SU-DHL-6 (cell line): ENCODE measurements around the gene PTPN20.
"Not testable (repeated sequence)": the region's sequence is repeated elsewhere in the genome, so short reads cannot be mapped to it uniquely, and the experiment has no call there.

Experiments
- H2AFZ ChIP-seq: fragments of 200-600 bp; sonication (generic); 2 replicates; pipeline ENCODE4 v1.6.1; 2014; ENCODE audit warnings: low read depth, mild to moderate bottlenecking, moderate library complexity, mixed read lengths, antibody characterized with exemption, low read length; ENCODE audit not compliant: severe bottlenecking
- H3F3A ChIP-seq: fragments of 200-600 bp; shearing (Covaris generic); 2 replicates; pipeline ENCODE4 v1.6.0; 2016; ENCODE audit warnings: antibody characterized with exemption, mild to moderate bottlenecking; ENCODE audit not compliant: insufficient read depth
- H3K27ac ChIP-seq: fragments of 200-600 bp; sonication (generic); 2 replicates; pipeline ENCODE4 v1.5.1; 2016; ENCODE audit warnings: low read depth, mild to moderate bottlenecking, low read length, moderate library complexity, mixed read lengths
- H3K27me3 ChIP-seq: fragments of 200-600 bp; sonication (generic), shearing (Covaris generic); 2 replicates; pipeline ENCODE4 v1.6.0; 2014; ENCODE audit warnings: mild to moderate bottlenecking, low read length
- H3K36me3 ChIP-seq: fragments of 200-600 bp; sonication (generic); 2 replicates; pipeline ENCODE4 v1.6.1; 2014; ENCODE audit warnings: mild to moderate bottlenecking, low read length, mixed read lengths
- H3K4me2 ChIP-seq: fragments of 300-600, 200-600 bp; shearing (Covaris generic), sonication (generic); 2 replicates; pipeline ENCODE4 v1.6.0; 2014; ENCODE audit warnings: low read length, low read depth, mild to moderate bottlenecking; ENCODE audit not compliant: poor library complexity, severe bottlenecking
- H3K4me3 ChIP-seq: fragments of 200-600 bp; sonication (generic); 2 replicates; pipeline ENCODE4 v1.5.1; 2014; ENCODE audit warnings: antibody characterized with exemption, low read length, mild to moderate bottlenecking, mixed read lengths; ENCODE audit not compliant: insufficient read depth, poor library complexity, severe bottlenecking
- H3K79me2 ChIP-seq: fragments of 200-600 bp; sonication (generic); 2 replicates; pipeline ENCODE4 v1.6.1; 2014; ENCODE audit warnings: mild to moderate bottlenecking, low read length, moderate library complexity; ENCODE audit not compliant: insufficient read depth
- H3K9ac ChIP-seq: fragments of 200-600 bp; sonication (generic); 2 replicates; pipeline ENCODE4 v1.7.0; 2014; ENCODE audit warnings: mild to moderate bottlenecking, low read length
- H3K9me2 ChIP-seq: fragments of 200-600 bp; sonication (generic); replicated peaks from 2 replicates; pipeline ENCODE4 v1.6.1; 2014; ENCODE audit warnings: low read length; ENCODE audit not compliant: insufficient read depth
- H3K9me3 ChIP-seq: fragments of 200-600 bp; sonication (generic); 2 replicates; pipeline ENCODE4 v1.6.1; 2014; ENCODE audit warnings: low read length, mixed read lengths; ENCODE audit not compliant: insufficient read depth
- H4K20me1 ChIP-seq: fragments of 200-600 bp; sonication (generic); 2 replicates; pipeline ENCODE4 v1.6.1; 2014; ENCODE audit warnings: low read depth, mild to moderate bottlenecking, antibody characterized with exemption, low read length, moderate library complexity, mixed read lengths

The PTPN20 gene

GRCh38 chr10:46928810-46929209 is 17.6 kb downstream of the PTPN20 start:
- H3F3A ChIP-seq, H3K36me3 ChIP-seq, H3K9ac ChIP-seq, H3K4me2 ChIP-seq, H3K9me3 ChIP-seq, H4K20me1 ChIP-seq, H3K4me3 ChIP-seq, H3K79me2 ChIP-seq, H3K27me3 ChIP-seq, H3K9me2 ChIP-seq, H2AFZ ChIP-seq, H3K27ac ChIP-seq: not testable (repeated sequence)

- H3K4me3 ChIP-seq, H3K9ac ChIP-seq, H2AFZ ChIP-seq, H4K20me1 ChIP-seq, H3K79me2 ChIP-seq, H3K9me2 ChIP-seq, H3K36me3 ChIP-seq, H3K27ac ChIP-seq, H3F3A ChIP-seq, H3K4me2 ChIP-seq, H3K27me3 ChIP-seq, H3K9me3 ChIP-seq: not testable (repeated sequence)
Measured at GRCh38 chr10:46932383-46932782, 21.2 kb downstream of the PTPN20 start.

- H2AFZ ChIP-seq, H3K9ac ChIP-seq, H3K27me3 ChIP-seq, H3K9me2 ChIP-seq, H3K36me3 ChIP-seq, H3K9me3 ChIP-seq, H3K4me2 ChIP-seq, H3K27ac ChIP-seq, H3K79me2 ChIP-seq, H3K4me3 ChIP-seq, H4K20me1 ChIP-seq, H3F3A ChIP-seq: not testable (repeated sequence)
Measured at GRCh38 chr10:46941091-46941490, 29.9 kb downstream of the PTPN20 start.

GRCh38 chr10:46948687-46949518 is 37.7 kb downstream of the PTPN20 start:
- H3K9me3 ChIP-seq, H4K20me1 ChIP-seq, H3F3A ChIP-seq, H2AFZ ChIP-seq, H3K79me2 ChIP-seq, H3K4me3 ChIP-seq, H3K9ac ChIP-seq, H3K27ac ChIP-seq, H3K36me3 ChIP-seq, H3K27me3 ChIP-seq, H3K4me2 ChIP-seq, H3K9me2 ChIP-seq: not testable (repeated sequence)

GRCh38 chr10:46952540-46952939 is 41.3 kb downstream of the PTPN20 start:
- H3F3A ChIP-seq, H3K27ac ChIP-seq: not testable (repeated sequence)

GRCh38 chr10:46960742-46961141 is 49.5 kb downstream of the PTPN20 start:
- H3K9me3 ChIP-seq, H3K4me2 ChIP-seq, H3K79me2 ChIP-seq, H3K36me3 ChIP-seq, H3K27ac ChIP-seq, H3K27me3 ChIP-seq, H3F3A ChIP-seq, H2AFZ ChIP-seq, H3K9me2 ChIP-seq, H3K4me3 ChIP-seq, H3K9ac ChIP-seq, H4K20me1 ChIP-seq: not testable (repeated sequence)

More at GRCh38 chr10:46952540-46952939, 41.3 kb downstream of the PTPN20 start:
- H3K4me3 ChIP-seq, H2AFZ ChIP-seq, H3K4me2 ChIP-seq, H3K9me2 ChIP-seq, H3K9me3 ChIP-seq, H3K27me3 ChIP-seq, H3K9ac ChIP-seq, H3K79me2 ChIP-seq, H3K36me3 ChIP-seq, H4K20me1 ChIP-seq: not testable (repeated sequence)

- H3K9me3 ChIP-seq, H3K4me2 ChIP-seq, H3K27me3 ChIP-seq, H3K79me2 ChIP-seq, H3K9me2 ChIP-seq, H3F3A ChIP-seq, H3K9ac ChIP-seq, H4K20me1 ChIP-seq, H3K36me3 ChIP-seq, H3K27ac ChIP-seq, H2AFZ ChIP-seq, H3K4me3 ChIP-seq: not testable (repeated sequence)
Measured at GRCh38 chr10:46963356-46963755, 52.1 kb downstream of the PTPN20 start.

- not testable (repeated sequence) for H3K9me3 ChIP-seq, H3K4me3 ChIP-seq, H3K27me3 ChIP-seq, H3K4me2 ChIP-seq, H4K20me1 ChIP-seq, H3K36me3 ChIP-seq, H3K9ac ChIP-seq, H3F3A ChIP-seq, H3K27ac ChIP-seq, H3K9me2 ChIP-seq, H2AFZ ChIP-seq, H3K79me2 ChIP-seq
Measured at GRCh38 chr10:46967013-46967412, 55.8 kb downstream of the PTPN20 start.
